Keratinocyte (primary cell): Measurements from ENCODE around the gene FAM124A. TPM values are rescaled to one million over a fixed set of nuclear protein-coding genes. Genes with fewer than 3 reads are reported as not detected.

Experiments used
- DNase-seq: peaks from one replicate; pipeline ENCODE4 v3.0.0-alpha.2; 2011; ENCODE audit warnings: low read depth, missing footprints, low spot score
- FAIRE-seq: peaks from 2 replicates; lab custom pipeline; 2011; peaks lifted over from hg19 to GRCh38; lab: Jason Lieb, UNC
- H2AFZ ChIP-seq: 2 replicates; pipeline ENCODE4 v1.6.0; 2012; ENCODE audit warnings: low read length, control low read depth, inconsistent platforms; ENCODE audit not compliant: control insufficient read depth
- H3K27ac ChIP-seq: 2 replicates; pipeline ENCODE4 v1.5.1; 2011; ENCODE audit warnings: low read length; ENCODE audit not compliant: control insufficient read depth, insufficient read depth
- H3K27me3 ChIP-seq: 3 replicates; pipeline ENCODE4 v1.6.0; 2011; ENCODE audit warnings: low read length; ENCODE audit not compliant: control insufficient read depth, insufficient read depth; ENCODE audit errors: extremely low read depth
- H3K36me3 ChIP-seq, 2 experiments: 2 replicates in 1 of 2; 3 replicates in 1 of 2; pipeline ENCODE4 v1.5.1; 2011; ENCODE audit warnings: low read length in 2 of 2, mild to moderate bottlenecking in 1 of 2; ENCODE audit not compliant: control insufficient read depth in 2 of 2, insufficient read depth in 2 of 2; ENCODE audit errors: extremely low read depth in 1 of 2
- H3K4me1 ChIP-seq: 3 replicates; pipeline ENCODE4 v1.5.1; 2011; ENCODE audit warnings: low read length; ENCODE audit not compliant: control insufficient read depth, insufficient read depth; ENCODE audit errors: extremely low read depth
- H3K4me2 ChIP-seq: 3 replicates; pipeline ENCODE4 v1.6.0; 2011; ENCODE audit warnings: low read depth, low read length; ENCODE audit not compliant: control insufficient read depth, insufficient read depth; ENCODE audit errors: extremely low read depth
- H3K4me3 ChIP-seq, 3 experiments: fragments of 200-600 bp in 1 of 3; sonication (generic) in 1 of 3; 2 replicates in 2 of 3; 3 replicates in 1 of 3; pipeline ENCODE4 v1.5.1; 2011 to 2016; ENCODE audit warnings: low read length in 3 of 3, mild to moderate bottlenecking in 3 of 3, control low read depth in 2 of 3, inconsistent platforms in 1 of 3, low read depth in 1 of 3, mixed read lengths in 1 of 3, mixed run types in 1 of 3, moderate library complexity in 1 of 3; ENCODE audit not compliant: control insufficient read depth in 2 of 3, insufficient read depth in 2 of 3; ENCODE audit errors: extremely low read depth in 1 of 3
- H3K79me2 ChIP-seq: 2 replicates; pipeline ENCODE4 v1.6.0; 2012; ENCODE audit warnings: low read length; ENCODE audit not compliant: control insufficient read depth, insufficient read depth
- H3K9ac ChIP-seq: 3 replicates; pipeline ENCODE4 v1.6.0; 2011; ENCODE audit warnings: low read length; ENCODE audit not compliant: control insufficient read depth, insufficient read depth; ENCODE audit errors: extremely low read depth
- H3K9me1 ChIP-seq: 3 replicates; pipeline ENCODE4 v1.6.0; 2011; ENCODE audit warnings: low read length; ENCODE audit not compliant: control insufficient read depth, insufficient read depth; ENCODE audit errors: extremely low read depth
- H3K9me3 ChIP-seq: 2 replicates; pipeline ENCODE4 v1.5.1; 2012; ENCODE audit warnings: low read depth, low read length; ENCODE audit not compliant: control insufficient read depth
- H4K20me1 ChIP-seq: 3 replicates; pipeline ENCODE4 v1.6.0; 2011; ENCODE audit warnings: low read length; ENCODE audit not compliant: control insufficient read depth, insufficient read depth; ENCODE audit errors: extremely low read depth
- CTCF ChIP-seq, 3 experiments: IDR thresholded peaks in 1 of 3; conservative IDR thresholded peaks in 1 of 3; optimal IDR thresholded peaks in 1 of 3; 2 replicates in 2 of 3; 3 replicates in 1 of 3; pipeline versions ENCODE3 to v1.5.1; 2011; ENCODE audit warnings: low read length in 3 of 3, mild to moderate bottlenecking in 3 of 3, moderate library complexity in 2 of 3, control low read depth in 1 of 3, inconsistent platforms in 1 of 3; ENCODE audit not compliant: insufficient read depth in 2 of 3; ENCODE audit errors: extremely low read depth in 1 of 3
- EZH2 ChIP-seq: IDR thresholded peaks from one replicate; pipeline ENCODE4 v1.6.1; 2012; ENCODE audit warnings: inconsistent platforms, mild to moderate bottlenecking, low read length, moderate library complexity
- dilution Hi-C: fragments of 300-500 bp; cut with MboI; formaldehyde crosslinking; loops from one replicate; pipeline ENCODE4 v1.7.0; 2020; ENCODE audit warnings: low sequenced_read_pairs; ENCODE audit not compliant: extremely low pct_ligation_motif_present
- polyA plus RNA-seq, 5 experiments: library from polyadenylated mRNA; depleted of rRNA in 3 of 5; stranded (reverse) in 3 of 5; stranded (forward) in 1 of 5; unstranded in 1 of 5; fragments of >200 nt; gene quantifications; 1 replicate in 1 of 5; 2 replicates in 3 of 5; 3 replicates in 1 of 5; pipeline versions ENCODE4 v1.2.1 to v1.2.3, GENCODE V29; 2011 to 2012; ENCODE audit warnings: missing spikeins in 2 of 5, low read depth in 1 of 5, low replicate concordance in 1 of 5

The FAM124A gene
- polyA plus RNA-seq, 1 donor (not counting 4 experiments of a cell fraction or from before 2014, with no cell fraction given) = 0.05 TPM

DNA sequence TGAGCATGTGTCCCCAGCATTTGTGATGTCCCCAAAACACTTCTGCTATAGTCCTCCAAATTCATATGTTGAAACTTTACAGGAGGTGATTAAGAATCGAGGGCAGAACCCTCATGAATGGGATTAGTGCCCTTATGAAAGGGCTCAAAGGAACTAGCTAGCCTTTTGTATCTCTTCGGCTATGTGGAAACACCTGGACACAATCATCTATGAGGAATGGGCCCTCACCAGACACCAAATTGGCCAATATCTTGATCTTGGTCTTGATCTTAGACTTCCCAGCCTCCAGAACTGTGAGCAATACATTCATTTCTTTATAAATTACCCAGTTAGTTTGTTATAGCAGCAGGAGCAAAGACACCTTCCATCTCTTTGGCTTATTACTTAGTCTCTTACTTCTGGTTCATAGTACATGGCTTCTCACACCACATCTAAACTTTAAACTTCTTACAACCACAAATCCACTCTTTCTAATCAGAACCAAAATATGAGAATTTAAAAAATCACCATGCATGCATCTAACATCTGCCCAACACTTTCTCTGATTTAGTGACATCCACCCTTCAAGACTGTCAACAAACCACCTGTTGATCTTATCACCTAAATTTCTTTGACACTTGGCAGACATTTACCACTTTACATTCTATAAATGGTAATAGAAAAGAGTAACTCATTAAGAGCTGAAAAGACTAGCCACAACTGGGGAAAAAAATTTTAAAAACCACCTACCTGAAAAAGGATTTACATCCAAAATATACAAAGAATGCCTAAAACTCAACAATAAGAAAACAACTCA, 110.6 kb downstream of the FAM124A start:
- dilution Hi-C loops = no loop called here
- H3K9me3 ChIP-seq = no peaks in the 10 kb centered on the region
- H3K4me3 ChIP-seq = no peak overlapping the region
- H3K4me2 ChIP-seq = no peak overlapping the region
- H3K36me3 ChIP-seq = no peaks in the 10 kb centered on the region
- TF ChIP-seq CTCF (optimal IDR thresholded peaks at IDR 0.05 in 1 of 3, IDR thresholded peaks at IDR 0.05 in 1 of 3, conservative IDR thresholded peaks at IDR 0.05 in 1 of 3; ENCODE audit: extremely low read depth in 1 of 3, insufficient read depth in 2 of 3, low read length in 3 of 3) = no peak
- no peak for TF ChIP-seq EZH2
- H3K4me1 ChIP-seq = no peaks in the 10 kb centered on the region
- no peaks in the 10 kb centered on the region for H3K27me3 ChIP-seq
- H3K79me2 ChIP-seq = no peaks in the 10 kb centered on the region
- no peaks in the 10 kb centered on the region for H4K20me1 ChIP-seq
- no peak overlapping the region for H3K9ac ChIP-seq
- H2AFZ ChIP-seq = no peak overlapping the region
- DNase-seq (no peak), FAIRE-seq (no peak)
- no peaks in the 10 kb centered on the region for H3K9me1 ChIP-seq
- H3K27ac ChIP-seq = no peak overlapping the region

GRCh38 chr13:51333421-51333820, 111.2 kb downstream of the FAM124A start:
- Histone ChIP-seq H2AFZ (no peak overlapping the region), H3K79me2 (no peaks in the 10 kb centered on the region), H3K27ac (no peak overlapping the region), H3K4me1 (no peaks in the 10 kb centered on the region), H3K36me3 (no peaks in the 10 kb centered on the region), H3K27me3 (no peaks in the 10 kb centered on the region), H3K4me2 (no peak overlapping the region), H3K9me3 (no peaks in the 10 kb centered on the region), H4K20me1 (no peaks in the 10 kb centered on the region), H3K4me3 (no peak overlapping the region), H3K9me1 (no peaks in the 10 kb centered on the region), H3K9ac (no peak overlapping the region)
- TF ChIP-seq CTCF (optimal IDR thresholded peaks at IDR 0.05 in 1 of 3, IDR thresholded peaks at IDR 0.05 in 1 of 3, conservative IDR thresholded peaks at IDR 0.05 in 1 of 3; ENCODE audit: extremely low read depth in 1 of 3, insufficient read depth in 2 of 3, low read length in 3 of 3) (no peak), EZH2 (no peak)
- DNase-seq = no peak
- no peak for FAIRE-seq
- dilution Hi-C loops = no loop called here
